Limb (tissue), 2 donors: ENCODE data around the gene CD79A.
"Not testable (repeated sequence)": the region's sequence is repeated elsewhere in the genome, so short reads cannot be mapped to it uniquely, and the experiment has no call there.

Experiments used
- DNase-seq, 2 donors: peaks; one replicate each; pipeline ENCODE4 v3.0.0-alpha.2; 2016; ENCODE audit errors: extremely low spot score in 2 of 2

CD79A gene

DNA sequence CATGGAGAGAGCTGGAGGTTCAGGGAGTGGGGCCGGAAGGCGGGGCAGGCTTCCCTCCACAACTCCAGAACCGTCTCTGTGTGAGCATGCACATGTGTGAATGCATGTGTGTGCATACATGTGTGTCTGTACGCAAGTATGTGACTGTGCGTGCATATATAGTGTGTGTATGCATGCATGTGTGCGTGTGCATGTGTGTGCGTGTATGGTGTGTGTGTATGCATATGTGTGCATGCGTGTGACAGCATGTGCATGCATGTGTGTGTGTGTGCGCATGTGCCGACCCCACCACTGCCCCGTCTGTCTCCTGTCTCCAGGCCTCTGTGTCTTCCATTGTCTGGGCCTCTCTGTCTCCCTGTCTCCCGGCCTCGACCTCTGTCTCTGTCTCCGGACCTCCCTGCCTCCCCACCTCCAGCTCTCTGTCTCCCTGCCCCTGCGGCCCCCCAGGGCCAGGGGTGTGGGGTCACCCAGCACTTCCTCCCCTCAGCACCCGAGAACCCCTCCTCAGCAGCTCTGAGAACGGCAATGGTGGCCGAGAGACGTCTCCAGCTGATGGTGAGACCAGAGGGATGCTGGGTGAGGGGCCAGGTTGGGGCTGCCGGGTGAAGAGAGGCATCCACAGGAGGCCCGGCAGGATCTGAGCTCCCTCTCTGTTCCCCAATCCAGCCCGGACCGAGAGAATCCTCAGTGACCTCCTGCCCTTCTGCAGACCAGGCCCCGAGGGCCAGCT lies 28.4 kb downstream of the CD79A start:
- no peak for DNase-seq

DNA sequence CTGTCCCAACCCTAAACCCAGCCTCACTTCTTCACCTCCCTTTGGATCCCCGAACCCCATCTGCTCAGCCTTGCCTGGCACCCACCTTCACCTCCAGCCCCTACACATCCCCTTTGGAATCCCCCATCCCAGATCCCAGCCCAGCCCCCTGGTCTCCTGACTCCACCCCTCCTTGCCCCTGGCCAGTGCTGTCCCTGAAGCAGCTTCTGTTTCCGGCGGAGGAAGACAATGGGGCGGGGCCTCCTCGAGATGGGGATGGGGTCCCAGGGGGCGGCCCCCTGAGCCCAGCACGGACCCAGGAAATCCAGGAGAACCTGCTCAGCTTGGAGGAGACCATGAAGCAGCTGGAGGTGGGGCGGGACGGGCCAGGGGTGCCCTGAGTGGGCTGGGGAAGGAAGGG lies 29.2 kb downstream of the CD79A start:
- no peak for DNase-seq

DNA sequence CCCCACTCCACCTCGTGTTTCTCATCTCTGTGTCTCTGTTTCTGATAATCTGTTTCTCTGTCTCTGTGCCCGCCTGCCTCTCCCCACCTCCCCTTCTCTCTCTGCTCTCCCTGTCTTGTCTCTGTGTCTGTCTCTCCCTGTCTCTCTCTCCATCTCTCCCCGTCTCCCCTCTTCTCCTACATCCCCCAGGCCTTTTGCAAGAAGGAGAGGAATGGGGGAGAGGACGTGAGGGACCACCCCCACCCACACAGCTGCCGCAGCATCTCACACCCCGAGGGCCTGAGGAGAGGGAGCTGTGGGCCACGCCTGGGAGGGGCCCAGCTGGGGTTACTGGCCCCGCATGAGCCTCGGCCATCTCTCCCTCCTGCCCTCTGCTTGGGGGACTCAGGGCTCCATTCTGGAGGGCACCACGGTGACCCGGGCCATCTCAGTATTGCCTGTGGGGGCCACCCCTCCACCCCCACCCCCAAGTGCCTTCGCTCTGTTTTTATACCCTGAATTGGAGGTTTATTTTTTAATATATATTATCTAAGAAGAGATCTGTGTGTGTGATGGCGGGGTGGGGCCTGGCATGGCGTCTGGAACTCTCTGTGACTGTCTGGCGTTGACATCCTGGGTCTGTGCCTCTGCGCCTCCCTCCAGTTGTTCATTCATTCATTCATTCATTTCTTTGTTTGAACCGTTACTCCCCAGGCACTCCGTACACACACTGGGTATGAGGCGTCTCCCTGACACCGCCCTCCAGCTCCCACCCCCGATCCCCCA lies 30.0 kb downstream of the CD79A start:
- no peak for DNase-seq

DNA sequence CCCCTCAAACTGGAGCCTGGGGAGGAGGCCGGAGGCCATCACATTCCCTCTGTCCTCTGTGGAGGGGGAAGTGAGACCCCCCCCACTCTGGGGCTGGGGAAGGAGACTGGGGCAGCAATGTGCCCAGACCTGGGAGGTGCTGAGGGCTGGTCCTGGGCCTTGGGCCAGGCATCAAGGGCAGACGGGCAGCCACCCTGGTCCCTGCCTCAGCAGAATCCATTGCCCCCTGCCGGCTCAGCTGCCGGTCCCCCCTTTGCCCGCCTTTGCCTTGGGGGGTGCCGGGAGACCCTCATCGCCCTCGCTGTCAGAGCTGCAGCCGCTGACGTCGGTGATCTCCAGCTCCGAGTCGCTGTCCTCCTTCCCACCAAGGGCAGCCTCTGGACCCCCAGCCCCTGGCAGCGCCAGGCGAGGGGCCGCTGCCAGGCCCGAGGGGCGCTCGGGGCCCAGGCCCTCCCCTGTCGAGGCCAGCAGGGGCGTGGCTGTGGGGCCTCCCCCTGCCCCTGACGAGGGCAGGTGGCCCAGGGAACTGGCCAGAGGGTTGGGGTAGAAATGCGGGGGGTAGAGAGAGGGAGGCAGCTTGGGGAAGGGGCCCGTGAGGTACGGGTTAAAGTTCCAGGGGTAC lies 31.0 kb downstream of the CD79A start:
- no peak for DNase-seq

DNA sequence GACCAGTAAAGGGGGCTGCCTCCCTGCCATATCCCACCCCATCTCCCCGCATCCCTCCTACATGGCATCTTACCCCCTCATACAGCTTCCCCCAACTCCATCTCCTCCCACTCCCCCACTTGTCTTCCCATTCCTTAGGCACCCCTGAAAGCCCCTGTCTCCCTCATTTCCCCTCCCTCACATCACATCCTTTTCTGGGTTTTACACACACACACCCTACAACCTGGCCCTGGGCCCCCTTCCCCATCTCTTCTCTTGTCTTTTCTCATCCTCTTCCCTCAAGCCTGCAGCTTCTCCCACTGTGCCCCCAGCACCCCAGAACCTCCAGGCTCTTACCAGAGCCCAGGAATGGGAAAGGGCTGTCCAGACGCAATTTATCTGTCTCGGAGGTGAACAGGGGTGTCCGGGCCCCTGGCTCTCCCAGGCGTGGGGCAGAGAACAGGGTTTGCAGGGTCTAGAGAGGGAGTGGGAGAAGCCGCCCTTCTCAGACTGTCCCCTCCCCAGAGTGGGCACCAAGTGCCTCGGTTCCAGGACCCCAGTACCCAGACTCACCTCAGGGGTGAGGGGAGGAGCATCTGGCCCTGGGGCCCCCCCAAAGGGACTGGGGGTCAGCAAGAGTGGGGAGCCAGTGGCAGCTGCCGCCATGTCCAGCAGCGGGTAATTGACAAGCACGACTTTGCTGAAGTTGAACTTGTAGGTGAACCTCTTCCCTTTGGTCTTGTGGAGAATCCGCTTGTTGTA lies 31.8 kb downstream of the CD79A start:
- DNase-seq = no peak

DNA sequence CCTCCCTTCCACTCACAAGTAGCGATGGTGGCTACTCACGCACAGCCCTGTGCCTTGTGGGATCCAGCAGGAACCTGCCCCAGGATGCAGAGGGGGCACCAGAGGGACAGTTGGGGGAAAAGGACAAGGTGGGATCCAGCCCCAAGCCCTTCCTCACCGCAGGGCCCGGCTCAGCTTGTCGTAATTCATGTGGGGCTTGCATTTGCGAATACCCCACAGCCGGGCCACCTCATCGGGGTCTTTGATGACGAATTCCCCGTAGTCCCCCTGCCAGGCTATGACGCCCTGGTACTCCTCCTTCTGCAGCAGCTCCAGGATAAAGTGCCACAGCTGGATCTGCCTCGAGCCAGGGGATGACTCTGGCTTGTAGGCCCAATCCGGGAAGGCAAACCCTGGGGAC lies 32.6 kb downstream of the CD79A start:
- no peak for DNase-seq

DNA sequence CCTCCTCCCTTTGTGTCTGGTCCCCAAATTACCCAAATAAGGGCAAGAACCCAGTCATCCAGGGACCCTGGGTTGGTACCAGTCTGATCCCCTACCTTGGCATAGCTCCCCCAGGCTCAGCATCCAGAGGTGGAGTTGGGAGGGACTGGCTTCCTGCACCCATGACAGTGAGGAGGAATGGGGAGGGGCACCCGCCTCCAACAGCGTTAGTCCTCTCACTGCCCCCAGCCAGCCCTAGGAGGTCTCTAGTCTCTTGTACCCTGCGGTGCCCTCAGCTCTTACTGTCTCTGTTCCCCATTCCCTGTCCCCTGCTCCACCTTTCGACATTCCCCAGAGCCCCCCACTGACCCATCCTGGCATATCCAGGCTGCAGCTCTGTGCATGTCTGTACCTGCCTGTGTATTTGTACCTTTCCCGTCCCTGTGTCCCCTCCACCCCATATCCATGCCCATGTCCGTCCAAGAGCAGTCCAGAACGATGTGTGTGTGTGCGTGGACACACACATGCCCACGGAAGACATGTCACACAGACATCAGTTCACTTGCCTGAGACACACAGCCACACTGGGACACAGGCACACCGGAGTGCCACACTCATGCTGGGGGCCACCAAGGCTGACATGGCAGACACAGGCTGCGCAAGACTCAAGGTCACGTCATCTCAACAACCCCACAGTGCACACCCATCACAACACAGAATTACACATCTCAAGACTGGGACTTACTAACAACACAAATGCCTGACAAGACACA lies 33.3 kb downstream of the CD79A start:
- DNase-seq = no peak

DNA sequence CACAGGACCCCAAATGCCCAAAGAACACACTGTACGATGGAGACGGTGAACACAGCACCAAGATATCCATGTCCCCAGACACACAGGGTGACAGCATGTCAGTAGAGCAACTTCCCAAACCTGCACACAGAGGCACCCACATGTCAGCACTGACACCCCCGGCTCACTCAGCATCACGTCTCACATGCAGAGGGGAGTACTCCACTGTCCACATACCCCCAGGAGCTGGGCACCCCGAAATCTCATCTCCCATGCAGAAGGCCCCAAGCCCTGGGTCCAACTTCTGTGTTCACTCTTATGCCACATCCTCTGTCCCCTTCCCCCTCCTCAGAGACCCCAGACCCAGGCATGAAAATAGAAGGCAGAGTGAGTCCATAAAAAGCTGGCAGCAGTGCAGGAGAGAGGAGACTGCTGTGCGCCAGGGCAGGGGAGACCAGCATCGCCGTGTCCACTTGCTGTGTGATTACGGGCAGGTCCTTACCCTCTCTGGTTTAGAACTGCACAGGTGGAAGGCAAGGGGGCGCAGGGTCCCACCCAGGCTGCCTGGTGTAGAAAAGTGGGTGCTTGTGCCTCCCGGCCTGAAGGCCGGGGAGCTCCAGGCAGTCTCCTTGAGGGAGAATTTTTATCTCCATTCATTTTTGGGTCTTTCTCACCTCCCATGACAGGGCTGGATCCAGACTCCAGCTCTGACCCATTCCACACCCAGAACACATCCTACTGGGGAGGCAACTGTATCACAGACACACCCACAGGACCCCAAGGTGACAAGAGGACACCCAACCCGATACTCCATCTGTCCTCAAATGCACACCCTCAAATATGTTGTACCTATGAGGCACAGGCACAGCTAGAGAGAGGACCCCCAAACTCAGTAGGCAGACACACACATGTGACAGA lies 34.2 kb downstream of the CD79A start:
- no peak for DNase-seq

DNA sequence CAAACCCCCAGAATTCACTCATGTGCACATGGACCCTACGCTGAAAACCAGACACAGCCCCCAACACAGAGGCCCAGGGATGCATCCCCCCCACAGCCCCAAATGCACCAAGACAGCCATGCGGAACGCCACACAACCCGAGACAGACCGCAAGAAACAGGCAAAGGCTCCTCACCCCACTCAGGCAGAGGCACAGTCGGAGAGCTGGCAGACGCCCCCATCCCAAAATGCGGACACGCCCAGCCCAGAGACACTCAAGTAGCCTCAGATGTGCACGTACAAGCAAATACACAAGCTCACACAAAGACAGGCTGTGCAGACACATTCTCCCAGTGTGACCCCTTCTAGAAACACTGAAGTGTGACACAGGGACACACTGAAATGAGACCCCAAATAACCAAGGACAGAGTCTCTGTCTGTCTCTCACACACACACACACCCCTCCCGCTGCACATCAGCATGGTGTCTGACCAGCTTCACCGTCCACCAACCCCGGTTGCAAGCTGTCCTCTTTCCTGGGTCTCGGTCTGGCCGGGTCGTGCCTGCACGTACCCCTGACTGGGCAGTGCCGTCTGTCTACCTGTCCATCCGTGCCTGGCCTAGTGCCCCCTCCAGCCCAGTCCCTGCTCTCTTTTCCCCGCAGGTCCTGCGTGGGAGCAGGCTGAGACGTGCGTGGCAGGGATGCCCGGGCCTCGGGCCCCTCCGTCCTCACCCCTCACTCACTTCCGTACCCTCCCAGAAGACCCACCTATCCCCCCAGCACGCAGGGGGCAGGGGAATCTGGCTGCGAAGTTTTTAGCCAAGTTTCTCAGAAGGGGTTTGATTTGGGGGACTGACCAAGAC lies 35.0 kb downstream of the CD79A start:
- DNase-seq = no peak

DNA sequence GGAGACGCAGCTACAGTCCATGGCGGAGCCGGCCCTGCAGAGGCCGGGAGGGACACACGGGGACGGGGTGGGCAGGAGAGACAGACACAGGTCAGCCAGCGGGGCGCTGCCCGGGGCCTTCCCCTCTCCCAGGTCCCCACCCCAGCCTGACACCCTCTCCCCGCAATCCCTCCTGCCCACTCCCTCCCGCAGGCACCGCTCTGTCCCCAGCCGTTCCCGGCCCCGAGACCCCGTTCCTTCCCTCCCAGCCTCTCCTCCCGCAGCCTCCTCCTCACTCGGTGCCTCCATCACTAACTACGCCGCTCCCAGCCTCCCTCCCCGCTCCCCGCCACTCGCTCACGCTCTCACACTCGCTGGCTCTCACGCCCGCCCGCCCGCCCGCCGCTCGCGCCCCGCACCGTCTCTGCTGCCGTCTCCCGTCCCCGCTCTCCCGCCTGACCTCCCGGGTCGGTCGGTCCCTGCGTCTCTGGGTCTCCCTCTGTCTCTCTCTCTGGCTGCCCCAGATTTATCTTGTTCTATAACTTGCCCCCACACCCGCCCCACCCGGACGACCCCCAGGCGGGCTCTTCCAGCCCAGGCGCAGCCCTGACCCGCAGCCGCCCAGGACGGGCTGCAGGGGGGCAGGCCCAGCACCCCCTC lies 35.9 kb downstream of the CD79A start:
- DNase-seq = no peak

DNA sequence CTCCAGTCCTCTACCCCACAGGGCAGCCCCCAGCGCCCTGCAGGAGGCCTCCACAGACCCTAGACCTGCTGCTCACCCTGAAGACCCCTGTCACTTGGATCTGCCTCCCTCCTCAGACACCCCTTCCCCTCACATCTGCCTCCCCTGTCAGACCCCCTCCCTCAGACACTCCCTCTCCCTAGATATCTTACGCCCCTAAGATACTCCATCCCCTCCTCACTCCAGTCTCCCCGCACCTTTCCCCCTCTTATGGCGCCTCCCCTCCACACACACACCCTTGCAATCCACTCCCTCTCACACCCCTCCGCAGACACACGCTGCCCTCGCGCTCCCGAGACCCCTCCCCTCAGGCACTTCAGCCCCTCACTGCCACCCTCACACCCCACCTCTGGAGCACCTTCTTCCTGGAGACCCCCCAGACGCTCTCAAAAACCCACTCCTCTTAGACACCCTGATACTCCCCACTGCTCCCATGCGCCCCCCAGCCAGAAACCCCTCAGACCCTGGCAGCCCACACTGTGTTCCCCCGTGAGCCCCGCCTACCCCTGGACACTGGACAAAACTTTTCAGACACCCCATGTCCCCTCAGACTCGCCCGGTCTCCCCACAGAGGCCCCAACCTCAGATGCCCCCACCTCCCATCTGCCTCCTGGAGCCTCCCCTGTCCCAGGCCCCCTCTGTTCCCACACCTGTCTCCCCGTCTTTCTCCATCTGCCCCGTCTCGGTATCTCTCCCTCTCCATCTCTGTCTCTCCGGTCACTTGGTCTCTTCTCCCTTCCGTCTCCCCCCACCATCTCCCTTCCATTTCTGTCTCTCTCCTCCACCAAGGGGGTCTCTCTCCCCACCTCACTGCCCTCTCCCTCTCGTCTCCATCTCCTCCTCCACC lies 36.7 kb downstream of the CD79A start:
- no peak for DNase-seq

DNA sequence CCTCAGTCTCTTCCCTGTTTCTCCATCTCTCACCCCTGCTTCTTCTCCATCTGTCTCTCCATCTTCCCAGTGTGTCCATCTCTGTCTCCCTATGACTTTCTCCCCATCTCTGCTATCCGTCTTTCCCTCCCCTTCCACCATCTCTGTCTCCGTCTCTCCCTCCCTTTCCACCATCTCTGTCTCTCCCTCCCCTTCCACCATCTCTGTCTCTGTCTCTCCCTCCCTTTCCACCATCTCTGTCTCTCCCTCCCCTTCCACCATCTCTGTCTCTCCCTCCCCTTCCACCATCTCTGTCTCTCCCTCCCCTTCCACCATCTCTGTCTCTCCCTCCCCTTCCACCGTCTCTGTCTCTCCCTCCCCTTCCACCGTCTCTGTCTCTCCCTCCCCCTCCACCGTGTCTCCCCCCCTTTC lies 37.4 kb downstream of the CD79A start:
- not testable (repeated sequence) for DNase-seq

DNA sequence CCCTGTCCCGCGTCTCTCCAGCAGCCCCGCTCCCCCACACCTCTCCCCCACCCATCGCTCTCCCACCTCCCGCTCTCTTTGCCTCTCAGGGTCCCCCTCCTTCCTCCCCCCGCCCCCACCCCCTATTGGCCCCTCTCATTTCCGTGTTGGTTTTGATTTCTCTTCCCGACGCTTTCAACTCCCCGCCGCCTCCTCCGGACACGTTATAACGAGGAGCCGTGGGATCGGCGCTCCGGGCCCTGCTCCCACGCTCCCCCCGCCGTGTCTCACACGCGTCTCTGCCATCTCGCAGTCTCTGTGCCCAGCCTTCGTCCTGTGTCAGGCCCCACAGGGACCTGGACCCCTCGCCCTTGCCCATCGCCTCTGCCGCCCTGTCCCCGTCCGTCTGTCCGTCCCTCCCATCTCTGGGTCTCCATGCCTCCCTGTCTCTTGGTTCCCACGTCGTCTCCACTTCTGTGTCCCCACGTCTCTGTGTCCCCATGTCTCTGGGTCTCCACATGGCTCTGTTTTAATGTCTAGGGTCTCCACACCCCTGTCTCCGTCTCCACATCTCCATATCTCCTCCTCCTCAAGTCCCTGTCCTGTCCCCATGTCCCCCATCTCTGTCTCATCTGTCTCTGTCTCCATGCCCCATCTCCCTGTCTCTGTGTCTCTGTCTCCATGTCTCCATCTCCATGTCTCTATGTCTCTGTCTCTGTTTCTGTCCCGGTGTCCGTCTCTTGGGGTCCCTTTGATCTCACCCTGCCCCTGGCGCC lies 38.1 kb downstream of the CD79A start:
- DNase-seq = no peak

DNA sequence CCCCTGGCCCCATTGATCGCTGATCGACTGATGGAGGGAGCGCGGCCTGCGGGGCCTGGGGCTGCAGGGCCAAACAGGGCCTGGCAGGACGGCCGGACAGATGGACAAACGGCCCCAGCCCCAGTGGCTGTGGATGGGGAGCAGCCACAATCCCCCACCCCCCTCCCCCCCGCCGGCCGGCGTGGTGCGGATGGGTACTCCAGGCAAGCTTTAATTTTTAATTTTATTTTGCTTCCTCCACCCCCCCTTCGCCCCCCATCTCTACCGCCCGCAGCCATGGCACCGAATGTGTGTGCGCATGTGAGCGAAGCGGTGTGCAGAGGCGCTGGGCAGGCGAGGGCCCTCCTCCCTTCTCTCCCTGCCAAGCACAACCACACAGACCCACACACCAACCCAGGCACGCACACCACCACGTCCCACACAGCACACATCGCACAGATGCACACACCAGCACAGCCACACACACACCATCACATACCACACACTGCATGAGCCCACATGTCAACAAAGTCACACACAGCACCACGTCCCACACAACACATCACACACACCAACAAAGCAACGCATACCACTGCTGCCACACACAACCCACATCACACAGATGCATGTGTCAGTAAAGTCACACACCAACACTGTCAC lies 38.8 kb downstream of the CD79A start:
- DNase-seq = no peak

DNA sequence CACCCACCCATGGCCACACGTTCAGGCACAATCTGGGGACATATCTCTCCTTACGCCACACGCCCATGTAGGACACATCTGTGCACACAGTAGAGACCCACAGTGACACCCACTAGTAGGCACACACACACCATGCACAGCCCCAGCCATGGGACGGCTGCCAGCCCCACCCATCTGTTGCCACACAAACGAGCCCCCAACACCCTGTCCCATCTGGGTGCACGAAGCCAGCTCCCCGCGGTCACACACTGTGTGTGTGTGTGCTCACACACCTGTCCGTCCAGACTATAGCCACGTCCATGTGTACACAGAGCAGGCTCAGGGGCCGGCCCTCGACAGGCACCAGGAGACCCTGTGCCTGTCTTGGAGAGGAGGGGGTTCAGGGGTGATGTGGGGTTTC lies 40.6 kb downstream of the CD79A start:
- no peak for DNase-seq

DNA sequence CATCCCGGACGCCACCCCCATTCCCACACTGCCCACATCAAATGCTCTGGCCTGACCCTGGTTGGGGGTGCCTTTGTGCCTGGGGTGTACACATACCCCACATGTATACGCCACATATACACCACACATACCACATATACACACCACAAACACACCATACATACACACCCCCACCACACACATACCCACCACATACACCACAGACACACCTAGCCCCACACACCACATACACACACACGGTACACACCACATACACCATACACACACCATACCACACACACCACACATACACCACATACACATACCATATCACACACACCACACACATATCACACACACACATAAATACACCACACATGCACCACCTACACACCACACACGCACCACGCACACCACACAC lies 41.0 kb downstream of the CD79A start:
- DNase-seq = no peak
